Endothelial cell of umbilical vein (primary cell): ENCODE measurements around the gene MIPEP. TPM values are rescaled to one million over a fixed set of nuclear protein-coding genes. Genes with fewer than 3 reads are reported as not detected.

ENCODE experiments used
- BruUV-seq: library from RNA; stranded (reverse); fragments of 400-500 nt; replicated peaks from 2 replicates; lab custom pipeline; 2021; lab: Mats Ljungman, UMichigan
- CTCF ChIA-PET: fragments of 300-600, 350-600 bp; sonication (Branson Sonifier 250); formaldehyde crosslinking; loops from one replicate; lab custom pipeline; 2021; ENCODE audit warnings: antibody characterized with exemption, inconsistent platforms; lab: Charles Lee
- POLR2A ChIA-PET: fragments of 300-600, 350-600 bp; sonication (Branson Sonifier 250); formaldehyde crosslinking; loops from one replicate; lab custom pipeline; 2021; ENCODE audit warnings: antibody characterized with exemption, inconsistent platforms; lab: Charles Lee
- DNase-seq: peaks from one replicate; pipeline ENCODE4 v3.0.0-alpha.2; 2011; ENCODE audit warnings: low read depth, low spot score
- FAIRE-seq: peaks from 2 replicates; lab custom pipeline; 2011; peaks lifted over from hg19 to GRCh38; lab: Jason Lieb, UNC
- H2AFZ ChIP-seq: 2 replicates; pipeline ENCODE4 v1.6.0; 2012; ENCODE audit warnings: low read depth, low read length, control low read depth, inconsistent platforms
- H3K27ac ChIP-seq: 2 replicates; pipeline ENCODE4 v1.5.1; 2011; ENCODE audit warnings: low read depth, mild to moderate bottlenecking, control low read depth, low read length, moderate library complexity; ENCODE audit not compliant: insufficient read depth
- H3K27me3 ChIP-seq, 2 experiments: 2 replicates each; pipeline versions ENCODE4 v1.6.0 to v1.6.1; 2011; ENCODE audit warnings: low read length in 2 of 2, mixed read lengths in 1 of 2; ENCODE audit not compliant: control insufficient read depth in 2 of 2, insufficient read depth in 2 of 2
- H3K36me3 ChIP-seq, 2 experiments: 2 replicates in 1 of 2; 3 replicates in 1 of 2; pipeline ENCODE4 v1.5.1; 2011; ENCODE audit warnings: low read length in 2 of 2, mild to moderate bottlenecking in 1 of 2, moderate library complexity in 1 of 2; ENCODE audit not compliant: control insufficient read depth in 2 of 2, insufficient read depth in 2 of 2; ENCODE audit errors: extremely low read depth in 1 of 2
- H3K4me1 ChIP-seq: 3 replicates; pipeline ENCODE4 v1.5.1; 2011; ENCODE audit warnings: mild to moderate bottlenecking, low read length; ENCODE audit not compliant: control insufficient read depth, insufficient read depth; ENCODE audit errors: extremely low read depth
- H3K4me2 ChIP-seq: 2 replicates; pipeline ENCODE4 v1.6.1; 2011; ENCODE audit warnings: low read length, control low read depth, mixed read lengths; ENCODE audit not compliant: insufficient read depth
- H3K4me3 ChIP-seq, 3 experiments: fragments of 200-600 bp in 1 of 3; sonication (generic), shearing (Covaris generic) in 1 of 3; replicated peaks in 1 of 3; 2 replicates each; pipeline ENCODE4 v1.5.1; 2011 to 2016; ENCODE audit warnings: control low read depth in 3 of 3, low read length in 3 of 3, mild to moderate bottlenecking in 2 of 3, inconsistent platforms in 1 of 3, low read depth in 1 of 3, moderate library complexity in 1 of 3; ENCODE audit not compliant: insufficient read depth in 1 of 3
- H3K79me2 ChIP-seq: 2 replicates; pipeline ENCODE4 v1.6.0; 2012; ENCODE audit warnings: low read length, inconsistent platforms; ENCODE audit not compliant: control insufficient read depth, insufficient read depth
- H3K9ac ChIP-seq: replicated peaks from 2 replicates; pipeline ENCODE3; 2011; ENCODE audit warnings: low read length, control low read depth; ENCODE audit not compliant: insufficient read depth; ENCODE audit errors: extremely low read depth
- H3K9me1 ChIP-seq: replicated peaks from 3 replicates; pipeline ENCODE4 v1.6.0; 2011; ENCODE audit warnings: mild to moderate bottlenecking, low read length; ENCODE audit not compliant: control insufficient read depth, insufficient read depth; ENCODE audit errors: extremely low read depth
- H3K9me3 ChIP-seq: replicated peaks from 2 replicates; pipeline ENCODE4 v1.5.1; 2012; ENCODE audit warnings: low read length, inconsistent platforms; ENCODE audit not compliant: control insufficient read depth, insufficient read depth
- H4K20me1 ChIP-seq: replicated peaks from 2 replicates; pipeline ENCODE3; 2011; ENCODE audit warnings: mild to moderate bottlenecking, low read length; ENCODE audit not compliant: control insufficient read depth, insufficient read depth; ENCODE audit errors: extremely low read depth
- CTCF ChIP-seq, 2 donors: IDR thresholded peaks; 1 replicate in 1 of 2; 2 replicates in 1 of 2; pipeline ENCODE4 v1.5.1; 2011; ENCODE audit warnings: low read length in 2 of 2, mild to moderate bottlenecking in 2 of 2, moderate library complexity in 2 of 2, control low read depth in 1 of 2, inconsistent platforms in 1 of 2, low read depth in 1 of 2; ENCODE audit not compliant: insufficient read depth in 1 of 2; ENCODE audit errors: extremely low read depth in 1 of 2
- EZH2 ChIP-seq: IDR thresholded peaks from 2 replicates; pipeline ENCODE4 v1.6.1; 2012; ENCODE audit warnings: borderline replicate concordance, low read depth, mild to moderate bottlenecking, moderate library complexity, low read length, inconsistent platforms; ENCODE audit not compliant: severe bottlenecking
- FOS ChIP-seq: IDR thresholded peaks from 2 replicates; pipeline ENCODE4 v1.6.1; 2011; ENCODE audit warnings: mild to moderate bottlenecking, low read length, moderate library complexity, borderline replicate concordance; ENCODE audit not compliant: insufficient read depth
- GATA2 ChIP-seq: IDR thresholded peaks from 2 replicates; pipeline ENCODE4 v1.7.0; 2011; ENCODE audit warnings: low read depth, mild to moderate bottlenecking, moderate library complexity, mixed read lengths, low read length; ENCODE audit not compliant: insufficient read length, insufficient read depth
- JUN ChIP-seq: IDR thresholded peaks from 2 replicates; pipeline ENCODE4 v1.6.1; 2011; ENCODE audit warnings: borderline replicate concordance, low read depth; ENCODE audit not compliant: insufficient read length, insufficient read depth
- MAX ChIP-seq: IDR thresholded peaks from 2 replicates; pipeline ENCODE4 v1.6.1; 2011; ENCODE audit not compliant: insufficient read depth, insufficient read length
- MYC ChIP-seq: IDR thresholded peaks from one replicate; pipeline ENCODE4 v1.6.1; 2011; ENCODE audit warnings: mild to moderate bottlenecking, low read depth, low read length
- POLR2A ChIP-seq: IDR thresholded peaks from 2 replicates; pipeline ENCODE4 v1.6.1; 2012; ENCODE audit warnings: low read depth, mild to moderate bottlenecking, control low read depth, low read length
- POLR2AphosphoS5 ChIP-seq: IDR thresholded peaks from 2 replicates; pipeline ENCODE4 v1.6.1; 2012; ENCODE audit warnings: low read depth, mild to moderate bottlenecking, control low read depth, low read length, moderate library complexity; ENCODE audit not compliant: insufficient read depth
- dilution Hi-C: fragments of 300-500 bp; cut with MboI; formaldehyde crosslinking; loops from one replicate; pipeline ENCODE4 v1.15.0; 2019; ENCODE audit warnings: low sequenced_read_pairs; ENCODE audit not compliant: extremely low pct_ligation_motif_present
- intact Hi-C: fragments of 100-400 bp; cut with micrococcal nuclease; formaldehyde crosslinking; loops from one replicate; pipeline ENCODE4 v1.10.0; 2022
- polyA plus RNA-seq, 4 experiments: library from polyadenylated mRNA; depleted of rRNA in 3 of 4; stranded (reverse) in 3 of 4; unstranded in 1 of 4; fragments of >200 nt; gene quantifications; 2 replicates each; pipeline versions ENCODE4 v1.2.1 to v1.2.3, GENCODE V29; 2011 to 2012; ENCODE audit warnings: missing spikeins in 1 of 4
- total RNA-seq: library from RNA; stranded (reverse); gene quantifications from 2 replicates; pipeline ENCODE4 v1.2.3, GENCODE V29; 2021

Gene MIPEP
- total and polyA plus RNA-seq, 2 donors (not counting 3 experiments of a cell fraction or from before 2014, with no cell fraction given): 12.4 to 19.2 TPM

- POLR2A ChIA-PET: no interaction called here
Observed at GRCh38 chr13:23688336-23688735, 200.9 kb downstream of the MIPEP start.

More at GRCh38 chr13:23688336-23688735, 200.9 kb downstream of the MIPEP start:
- TF ChIP-seq POLR2AphosphoS5: no peak
- no peak for TF ChIP-seq CTCF (IDR thresholded peaks at IDR 0.05; ENCODE audit: extremely low read depth in 1 of 2, insufficient read depth in 1 of 2, low read depth in 1 of 2, low read length in 2 of 2)
- TF ChIP-seq GATA2: no peak
- no peak for TF ChIP-seq EZH2
- no peak for TF ChIP-seq MAX
- TF ChIP-seq JUN: no peak
- no peak for TF ChIP-seq MYC
- TF ChIP-seq POLR2A: no peak
- TF ChIP-seq FOS: no peak
- dilution Hi-C loops: no loop called here
- Histone ChIP-seq H3K36me3 (no peaks in the 10 kb centered on the region), H4K20me1 (no peaks in the 10 kb centered on the region), H3K9ac (no peak overlapping the region), H2AFZ (no peak overlapping the region), H3K4me2 (no peak overlapping the region), H3K9me1 (no peaks in the 10 kb centered on the region), H3K79me2 (no peaks in the 10 kb centered on the region), H3K4me3 (no peak overlapping the region), H3K27me3 (peaks cover 0 to 2% of the 10 kb centered on the region in 2 experiments), H3K9me3 (no peaks in the 10 kb centered on the region), H3K27ac (no peak overlapping the region), H3K4me1 (no peaks in the 10 kb centered on the region)
- FAIRE-seq (no peak), DNase-seq (no peak)
- BruUV-seq: no TSS peak
- CTCF ChIA-PET: interaction anchor here (0.6 to 1.6 kb wide), 5 partner anchors 10 to 94 kb away, joined by 3 to 6 read pairs (median 3); no protein-coding TSS in a partner anchor
- intact Hi-C loops: no loop called here
